ENCODE measurements around the gene SLF2.

Gene SLF2

GRCh38 chr10:100982916-100983830, 70.4 kb downstream of the SLF2 start:
- no peak for DNase-seq

- DNase-seq = no peak
These were observed 71.3 kb downstream of the SLF2 start for GRCh38 chr10:100983868-100984671.

- no peak for DNase-seq
These were observed 72.0 kb downstream of the SLF2 start for GRCh38 chr10:100984672-100985177.

GRCh38 chr10:100985336-100985735, 72.6 kb downstream of the SLF2 start:
- no peak for DNase-seq

GRCh38 chr10:100986623-100986951, 73.8 kb downstream of the SLF2 start:
- no peak for DNase-seq

- peak; percentile 79 for DNase-seq
These were observed 74.4 kb downstream of the SLF2 start, which contains the start of the genes MRPL43 and TWNK for GRCh38 chr10:100986952-100987684. MRPL43 (minus strand) TSS chr10:100987497; CDS start chr10:100987443, 54 bp downstream. TWNK (plus strand) TSS chr10:100987543; CDS start chr10:100988211, 668 bp downstream.

GRCh38 chr10:100987685-100988049, 74.9 kb downstream of the SLF2 start:
- DNase-seq = no peak

GRCh38 chr10:100988166-100988565, 75.4 kb downstream of the SLF2 start:
- DNase-seq = no peak

GRCh38 chr10:100989088-100989487, 76.3 kb downstream of the SLF2 start:
- no peak for DNase-seq

GRCh38 chr10:100993986-100994708, 81.4 kb downstream of the SLF2 start:
- DNase-seq = no peak

- no peak for DNase-seq
These were observed 82.4 kb downstream of the SLF2 start for GRCh38 chr10:100995181-100995580.

GRCh38 chr10:100996678-100997359, 84.1 kb downstream of the SLF2 start:
- DNase-seq = no peak

- peak; percentile 50 for DNase-seq
These were observed 84.8 kb downstream of the SLF2 start for GRCh38 chr10:100997360-100998182.

- peak; percentile 58 for DNase-seq
These were observed 85.6 kb downstream of the SLF2 start for GRCh38 chr10:100998183-100998990.

- DNase-seq = peak; percentile 76
These were observed 86.4 kb downstream of the SLF2 start for GRCh38 chr10:100998991-100999741.

GRCh38 chr10:100999742-101000126, 87.0 kb downstream of the SLF2 start, which contains the start of gene LZTS2:
LZTS2 (plus strand) TSS chr10:100999808; CDS start chr10:101002539, 2,731 bp downstream.
- DNase-seq = no peak

GRCh38 chr10:101000127-101000914, 87.6 kb downstream of the SLF2 start:
- no peak for DNase-seq

All from CD4-positive, alpha-beta T cell treated with Interferon gamma for 1 hour (primary cell).